Measurements from ENCODE around the gene SRP9.

SRP9 gene

GRCh38 chr1:225777583-225778336, at the start of gene SRP9:
Gene SRP9 (plus strand): TSS chr1:225777826. CDS start chr1:225777941, 115 bp downstream.
- peak; percentile 99 for DNase-seq (ENCODE audit: low read depth)

- DNase-seq (ENCODE audit: low read depth), result no peak
Observed at GRCh38 chr1:225731491-225731890, 46.1 kb upstream of the SRP9 start.

- DNase-seq (ENCODE audit: low read depth), result no peak
Observed at GRCh38 chr1:225733254-225733653, 44.4 kb upstream of the SRP9 start.

GRCh38 chr1:225735252-225736149, 42.1 kb upstream of the SRP9 start:
- peak; percentile 95 for DNase-seq (ENCODE audit: low read depth)

GRCh38 chr1:225736437-225737098, 41.1 kb upstream of the SRP9 start:
- DNase-seq (ENCODE audit: low read depth), result no peak

- DNase-seq (ENCODE audit: low read depth), result peak; percentile 36
Observed at GRCh38 chr1:225737161-225737560, 40.5 kb upstream of the SRP9 start.

GRCh38 chr1:225737866-225738265, 39.8 kb upstream of the SRP9 start:
- DNase-seq (ENCODE audit: low read depth), result no peak

- no peak for DNase-seq (ENCODE audit: low read depth)
Observed at GRCh38 chr1:225738763-225739162, 38.9 kb upstream of the SRP9 start.

- DNase-seq (ENCODE audit: low read depth), result no peak
Observed at GRCh38 chr1:225739542-225740107, 38.0 kb upstream of the SRP9 start.

- no peak for DNase-seq (ENCODE audit: low read depth)
Observed at GRCh38 chr1:225744745-225745144, 32.9 kb upstream of the SRP9 start.

GRCh38 chr1:225745273-225745672, 32.4 kb upstream of the SRP9 start:
- no peak for DNase-seq (ENCODE audit: low read depth)

- peak; percentile 85 for DNase-seq (ENCODE audit: low read depth)
Observed at GRCh38 chr1:225746361-225747179, 31.1 kb upstream of the SRP9 start.

GRCh38 chr1:225747566-225747965, 30.1 kb upstream of the SRP9 start:
- DNase-seq (ENCODE audit: low read depth), result peak; percentile 53

GRCh38 chr1:225748529-225748928, 29.1 kb upstream of the SRP9 start:
- no peak for DNase-seq (ENCODE audit: low read depth)

- no peak for DNase-seq (ENCODE audit: low read depth)
Observed at GRCh38 chr1:225749706-225750105, 27.9 kb upstream of the SRP9 start.

GRCh38 chr1:225750420-225750819, 27.2 kb upstream of the SRP9 start:
- no peak for DNase-seq (ENCODE audit: low read depth)

GRCh38 chr1:225750875-225751824, 26.5 kb upstream of the SRP9 start:
- DNase-seq (ENCODE audit: low read depth), result no peak

- DNase-seq (ENCODE audit: low read depth), result no peak
Observed at GRCh38 chr1:225752245-225752644, 25.4 kb upstream of the SRP9 start.

- peak; percentile 81 for DNase-seq (ENCODE audit: low read depth)
Observed at GRCh38 chr1:225754940-225755641, 22.5 kb upstream of the SRP9 start.

Measured in ELR (cell line).